GM12801 (cell line): ENCODE measurements around the gene WDCP.

Experiments used
- TF ChIP-seq, protein P1 (sequence below): IDR thresholded peaks from one replicate; pipeline ENCODE4 v1.5.1; 2011; ENCODE audit warnings: control low read depth; ENCODE audit not compliant: insufficient read length; ENCODE audit errors: extremely low read depth

The WDCP gene

DNA sequence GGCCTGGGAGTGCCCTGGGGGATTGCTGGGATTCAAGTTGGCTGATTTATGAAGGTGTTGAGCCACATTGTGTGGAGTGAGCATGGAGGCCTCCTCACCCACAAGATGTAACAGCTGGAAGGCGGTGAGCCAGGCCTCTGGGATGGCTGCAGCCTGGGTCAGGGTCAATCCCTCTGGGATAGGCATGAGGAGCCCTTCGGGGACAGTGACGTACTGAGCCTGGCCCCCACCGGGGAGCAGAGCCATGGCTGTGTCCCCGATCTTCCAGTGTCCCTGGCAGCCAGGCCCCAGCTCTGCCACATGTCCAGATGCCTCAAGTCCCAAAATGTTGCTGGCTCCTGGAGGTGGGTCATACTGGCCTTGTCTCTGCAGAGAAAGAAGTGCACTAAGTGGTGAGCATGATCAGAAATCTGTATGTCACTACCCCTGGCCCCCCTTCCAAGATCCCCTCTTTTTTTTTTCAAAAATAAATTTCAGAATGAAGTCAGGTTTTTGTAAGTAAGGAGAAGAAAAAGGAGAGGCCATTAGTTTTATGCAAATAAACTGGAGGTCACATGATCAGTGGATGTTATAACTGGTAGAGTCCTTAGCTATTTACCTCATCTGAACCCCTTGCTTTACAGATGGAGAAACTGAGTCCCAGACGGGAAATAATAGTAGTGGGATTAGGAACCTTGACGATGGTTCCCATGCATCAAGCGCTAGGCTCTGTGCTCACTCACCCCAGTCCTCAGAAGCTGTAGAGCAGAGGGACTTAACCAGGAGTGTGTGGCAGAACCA lies 35.8 kb upstream of the WDCP start:
- TF ChIP-seq, protein P1, sequence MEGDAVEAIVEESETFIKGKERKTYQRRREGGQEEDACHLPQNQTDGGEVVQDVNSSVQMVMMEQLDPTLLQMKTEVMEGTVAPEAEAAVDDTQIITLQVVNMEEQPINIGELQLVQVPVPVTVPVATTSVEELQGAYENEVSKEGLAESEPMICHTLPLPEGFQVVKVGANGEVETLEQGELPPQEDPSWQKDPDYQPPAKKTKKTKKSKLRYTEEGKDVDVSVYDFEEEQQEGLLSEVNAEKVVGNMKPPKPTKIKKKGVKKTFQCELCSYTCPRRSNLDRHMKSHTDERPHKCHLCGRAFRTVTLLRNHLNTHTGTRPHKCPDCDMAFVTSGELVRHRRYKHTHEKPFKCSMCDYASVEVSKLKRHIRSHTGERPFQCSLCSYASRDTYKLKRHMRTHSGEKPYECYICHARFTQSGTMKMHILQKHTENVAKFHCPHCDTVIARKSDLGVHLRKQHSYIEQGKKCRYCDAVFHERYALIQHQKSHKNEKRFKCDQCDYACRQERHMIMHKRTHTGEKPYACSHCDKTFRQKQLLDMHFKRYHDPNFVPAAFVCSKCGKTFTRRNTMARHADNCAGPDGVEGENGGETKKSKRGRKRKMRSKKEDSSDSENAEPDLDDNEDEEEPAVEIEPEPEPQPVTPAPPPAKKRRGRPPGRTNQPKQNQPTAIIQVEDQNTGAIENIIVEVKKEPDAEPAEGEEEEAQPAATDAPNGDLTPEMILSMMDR, result no peak

DNA sequence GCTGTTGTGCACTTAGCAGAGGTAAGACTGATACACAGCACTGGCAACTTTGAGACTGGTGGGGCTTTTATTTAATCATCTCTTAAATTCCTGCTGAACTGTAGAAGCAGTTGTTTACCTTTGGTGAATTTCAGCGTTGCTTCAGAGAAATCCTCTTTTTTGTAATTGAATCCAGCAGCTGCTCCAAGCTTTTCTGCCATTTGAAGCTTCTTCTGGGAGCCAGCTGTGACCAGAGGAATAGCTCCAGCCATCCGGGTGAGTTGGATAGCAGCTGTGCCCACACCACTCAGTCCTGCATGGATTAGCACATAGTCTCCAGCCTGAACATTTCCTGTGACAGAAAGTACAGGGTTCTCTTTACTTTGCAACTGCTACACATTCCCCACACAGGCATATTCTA lies 33.5 kb upstream of the WDCP start:
- TF ChIP-seq, protein P1, result no peak

DNA sequence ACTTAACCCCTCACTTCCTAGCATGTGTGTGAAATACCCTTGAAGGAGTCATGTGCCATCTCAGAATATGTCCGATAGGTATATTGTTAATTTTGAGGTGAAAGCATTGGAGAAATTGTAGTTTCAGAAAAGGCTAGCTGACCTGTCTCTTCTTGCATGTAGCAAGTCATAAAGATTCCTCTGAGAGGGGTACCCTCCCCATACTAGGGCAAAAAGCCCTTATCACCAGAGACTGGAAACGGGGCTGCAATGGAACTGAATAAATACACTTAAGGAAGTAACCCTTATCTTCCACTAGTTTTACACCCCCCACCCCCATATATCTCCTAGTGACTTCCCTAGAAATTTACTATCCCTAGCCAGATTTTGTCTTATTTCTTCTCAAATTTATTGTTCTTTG lies 30.7 kb upstream of the WDCP start:
- TF ChIP-seq, protein P1, result no peak

DNA sequence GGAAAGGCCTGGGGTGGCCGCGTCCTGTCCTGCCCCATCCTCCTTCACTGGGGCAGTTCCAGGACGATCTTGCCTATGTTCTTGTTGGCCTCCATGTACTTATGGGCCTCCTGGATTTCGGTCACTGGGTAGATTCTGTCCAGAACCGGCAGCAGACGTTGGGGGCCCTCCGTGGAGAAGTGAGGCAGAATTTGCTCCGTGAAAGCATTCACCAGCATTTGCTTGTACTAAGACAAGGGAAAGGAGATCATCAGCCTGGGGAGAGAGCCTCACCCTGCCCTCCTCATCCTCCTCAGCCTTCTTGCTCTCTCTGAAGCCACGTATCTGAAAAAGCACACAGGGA lies 30.3 kb upstream of the WDCP start:
- TF ChIP-seq, protein P1, result no peak

DNA sequence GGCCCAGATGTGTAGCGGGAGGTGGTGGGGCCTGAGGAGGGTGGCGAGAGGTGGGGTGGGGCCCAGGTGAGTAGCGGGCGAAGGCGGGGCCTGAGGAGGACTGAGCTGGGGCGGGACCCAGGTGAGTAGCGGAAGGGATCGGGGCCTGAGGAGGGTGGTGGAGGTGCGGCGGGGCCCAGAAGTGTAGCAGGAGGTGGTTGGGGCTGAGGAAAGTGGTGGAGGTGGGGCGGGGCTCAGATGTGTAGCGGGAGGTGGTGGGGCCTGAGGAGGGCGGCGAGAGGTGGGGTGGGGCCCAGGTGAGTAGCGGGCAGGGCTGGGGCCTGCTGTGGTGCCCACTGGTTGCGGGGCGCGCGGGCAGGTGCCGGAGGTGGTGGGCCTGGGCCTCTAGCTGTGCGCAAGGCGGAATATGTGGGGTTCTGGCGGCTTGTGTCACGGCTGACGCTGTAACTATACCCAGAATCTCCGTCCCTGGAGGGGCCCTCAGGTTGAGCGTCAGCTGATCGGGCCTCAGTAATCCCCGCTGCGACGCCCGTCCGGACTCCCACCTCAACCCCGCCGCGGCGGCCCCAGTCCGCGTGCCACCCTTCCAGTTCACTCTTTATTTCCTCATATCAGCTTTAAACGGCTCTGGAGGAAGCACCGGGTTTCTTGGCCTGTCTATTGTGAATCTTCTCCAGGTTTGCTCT lies 29.8 kb upstream of the WDCP start:
- TF ChIP-seq, protein P1, result no peak

DNA sequence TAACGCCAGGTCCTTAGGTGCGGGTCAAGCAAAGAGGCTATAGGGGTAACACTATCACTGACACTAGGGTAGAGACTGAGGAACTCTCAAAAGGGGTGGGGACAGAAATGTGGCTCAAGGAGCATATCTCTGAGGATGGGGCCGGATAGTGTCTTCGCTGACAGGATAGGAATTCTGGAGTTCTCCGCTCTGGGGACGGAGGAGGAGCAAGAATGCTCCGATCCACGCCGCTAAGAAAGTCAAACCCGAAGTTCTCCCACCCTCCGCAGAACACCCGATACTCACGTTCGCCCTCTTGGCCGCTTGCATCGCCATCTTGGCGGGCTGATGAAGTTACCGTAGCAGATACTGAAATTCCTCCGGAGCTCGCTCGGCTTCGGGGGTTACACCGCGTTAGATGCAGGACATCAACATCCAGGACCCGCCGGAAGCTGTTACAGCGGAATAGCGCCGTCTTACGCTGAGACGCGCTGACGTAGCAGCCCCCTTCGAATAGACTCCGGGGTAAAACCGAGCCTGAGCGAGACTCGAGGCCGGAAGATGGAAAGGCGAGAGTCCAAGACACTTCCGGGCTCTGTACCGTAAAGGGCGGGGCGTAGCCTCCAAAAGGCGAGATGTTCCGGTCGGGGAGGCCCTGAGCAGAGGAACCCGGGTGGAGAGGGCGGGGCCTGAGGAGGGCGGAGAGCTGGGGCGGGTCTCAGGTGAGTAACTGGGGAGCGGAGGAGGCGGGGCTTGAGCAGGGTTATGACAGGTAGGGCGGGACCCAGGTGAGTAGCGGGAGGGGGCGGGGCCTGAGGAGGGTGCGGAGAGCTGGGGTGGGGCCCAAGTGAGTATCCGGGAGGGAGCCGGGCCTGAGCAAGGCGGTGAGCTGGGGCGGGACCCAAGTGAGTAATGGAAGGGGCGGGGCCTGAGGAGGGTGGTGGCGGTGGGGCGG lies 29.0 kb upstream of the WDCP start, which contains the start of gene SF3B6:
SF3B6 (minus strand) TSS at position 412 of the 934 bp plus-strand sequence; CDS start at position 315, 97 bp downstream.
- TF ChIP-seq, protein P1, result no peak

DNA sequence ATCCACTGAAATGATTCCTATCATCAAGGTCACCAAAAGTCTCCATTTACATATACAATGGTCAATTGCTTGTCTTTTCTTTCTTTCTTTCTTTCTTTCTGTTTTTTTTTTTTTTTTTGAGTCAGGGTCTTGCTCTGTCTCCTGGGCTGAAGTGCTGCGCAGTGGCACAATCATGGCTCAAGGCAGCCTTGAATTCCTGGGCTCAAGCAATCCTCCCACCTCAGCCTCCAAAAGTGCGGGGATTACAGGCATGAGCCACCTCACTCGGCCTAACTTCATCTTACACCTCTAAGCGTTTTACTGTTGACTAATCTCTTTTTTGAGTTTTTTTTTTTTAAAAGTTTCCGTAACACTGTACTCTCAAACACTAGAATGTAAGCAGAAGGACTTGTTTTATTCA lies 28.1 kb upstream of the WDCP start:
- TF ChIP-seq, protein P1, result no peak
